ENCODE results near the gene C19orf85.

The C19orf85 gene

GRCh38 chr19:55442372-55442961 lies 22.1 kb downstream of the C19orf85 start:
- Histone ChIP-seq H3K27ac (ENCODE audit: extremely low read depth, low read depth, low read length) (no peak overlapping the region), H3K36me3 (ENCODE audit: control insufficient read depth in 2 of 2, insufficient read depth in 1 of 2, low read length in 2 of 2) (no peaks in the 10 kb centered on the region), H3K4me1 (ENCODE audit: control insufficient read depth, insufficient read depth, low read length) (peaks cover 3% of the 10 kb centered on the region; the same call in 1 of the 2 replicates), H3K4me3 (ENCODE audit: low read depth, low read length) (0 out of 2 replicates have a peak overlapping the region, but pooled peaks have one; percentile 3), H3K9me3 (ENCODE audit: control insufficient read depth, insufficient read depth, low read depth, low read length) (no peaks in the 10 kb centered on the region)
- ChIA-PET CTCF (interaction anchor here (1.7 kb wide), 1 partner anchor 24 kb away, joined by 5 read pairs; no protein-coding TSS in a partner anchor), POLR2A (interaction anchor here (0.6 kb wide), 1 partner anchor 33 kb away, joined by 5 read pairs; no protein-coding TSS in a partner anchor)
- TF ChIP-seq ZNF785 (tag by site-specific recombination; IDR thresholded peaks at IDR 0.05), result no peak

- TF ChIP-seq PBX3 (CRISPR knock-in tag; IDR thresholded peaks at IDR 0.05), result 0 out of 2 replicates have a peak, but pooled peaks have one; percentile 22
- TF ChIP-seq EGR2 (tag by site-specific recombination; IDR thresholded peaks at IDR 0.05; ENCODE audit: low read depth), result 0 out of 2 replicates have a peak, but pooled peaks have one; percentile 11
- TF ChIP-seq SP2 (tag by site-specific recombination; IDR thresholded peaks at IDR 0.05), result peak; percentile 34
- no peak for TF ChIP-seq KLF10 (tag by site-specific recombination; IDR thresholded peaks at IDR 0.05)
- TF ChIP-seq ZFHX2 (tag by site-specific recombination; conservative IDR thresholded peaks at IDR 0.05), result peak; percentile 72
- peak; percentile 72 for TF ChIP-seq SP3 (tag by site-specific recombination; IDR thresholded peaks at IDR 0.05)
- no peak for TF ChIP-seq TSHZ1 (tag by site-specific recombination; IDR thresholded peaks at IDR 0.05; ENCODE audit: borderline replicate concordance)
- 0 out of 2 replicates have a peak, but pooled peaks have one; percentile 14 for TF ChIP-seq ZNF335 (tag by site-specific recombination; conservative IDR thresholded peaks at IDR 0.05)
- TF ChIP-seq ZBTB44 (tag by site-specific recombination; IDR thresholded peaks at IDR 0.05), result no peak
- TF ChIP-seq PATZ1 (tag by site-specific recombination; IDR thresholded peaks at IDR 0.05), result peak; percentile 49
- 0 out of 2 replicates have a peak, but pooled peaks have one; percentile 27 for TF ChIP-seq ZNF768 (tag by site-specific recombination; IDR thresholded peaks at IDR 0.05)
- peak; percentile 22; the same call in 1 of the 2 replicates for TF ChIP-seq GLIS1 (tag by site-specific recombination; IDR thresholded peaks at IDR 0.05)
- peak; percentile 18; the same call in 1 of the 2 replicates for TF ChIP-seq KLF9 (tag by site-specific recombination; IDR thresholded peaks at IDR 0.05; ENCODE audit: low read depth)
- peak; percentile 54 for TF ChIP-seq ZBTB8A (tag by site-specific recombination; IDR thresholded peaks at IDR 0.05)
- TF ChIP-seq ZEB2 (tag by site-specific recombination; IDR thresholded peaks at IDR 0.05), result no peak
- peak; percentile 22 for TF ChIP-seq ZBTB26 (tag by site-specific recombination; optimal IDR thresholded peaks at IDR 0.05)
- TF ChIP-seq ZNF658 (tag by site-specific recombination; IDR thresholded peaks at IDR 0.05), result no peak
- no peak for TF ChIP-seq ZNF19 (tag by site-specific recombination; IDR thresholded peaks at IDR 0.05; ENCODE audit: low read depth)
- TF ChIP-seq GLIS2 (tag by site-specific recombination; IDR thresholded peaks at IDR 0.05), result 0 out of 2 replicates have a peak, but pooled peaks have one; percentile 23
- peak; percentile 76; the same call in 1 of the 2 replicates for TF ChIP-seq KLF1 (tag by site-specific recombination; IDR thresholded peaks at IDR 0.05)
- ChIA-PET POLR2A (interaction anchor here (0.6 kb wide), 1 partner anchor 32 kb away, joined by 5 read pairs; no protein-coding TSS in a partner anchor), CTCF (interaction anchor here (0.7 to 1.7 kb wide), 2 partner anchors 25 to 1313 kb away, joined by 3 to 5 read pairs; no protein-coding TSS in a partner anchor)
- no peaks in the 10 kb centered on the region for H3K36me3 ChIP-seq (ENCODE audit: control insufficient read depth in 2 of 2, insufficient read depth in 1 of 2, low read length in 2 of 2)
- H3K9me3 ChIP-seq (ENCODE audit: control insufficient read depth, insufficient read depth, low read depth, low read length), result no peaks in the 10 kb centered on the region
- no peak overlapping the region for H3K4me3 ChIP-seq (ENCODE audit: low read depth, low read length)
- H3K27ac ChIP-seq (ENCODE audit: extremely low read depth, low read depth, low read length), result no peak overlapping the region
- H3K4me1 ChIP-seq (ENCODE audit: control insufficient read depth, insufficient read depth, low read length), result peaks cover 3% of the 10 kb centered on the region; the same call in 1 of the 2 replicates
Observed at GRCh38 chr19:55441692-55442321, 22.7 kb downstream of the C19orf85 start.
